Parathyroid adenoma (tissue), 2 donors: ENCODE measurements around the gene PKMYT1.
"Not testable (repeated sequence)": the region's sequence is repeated elsewhere in the genome, so short reads cannot be mapped to it uniquely, and the experiment has no call there.

ENCODE experiments used
- H2AFZ ChIP-seq: fragments of 300-600 bp; sonication (generic); one replicate; pipeline ENCODE4 v1.7.0; 2017; ENCODE audit warnings: antibody characterized with exemption, mild to moderate bottlenecking
- H3K27ac ChIP-seq: fragments of 300-600 bp; sonication (generic); one replicate; pipeline ENCODE4 v1.7.0; 2017
- H3K27me3 ChIP-seq: fragments of 300-600 bp; sonication (generic); one replicate; pipeline ENCODE4 v1.7.0; 2017; ENCODE audit warnings: low read length; ENCODE audit not compliant: control insufficient read depth, insufficient read depth
- H3K36me3 ChIP-seq: fragments of 300-600 bp; sonication (generic); one replicate; pipeline ENCODE4 v1.7.0; 2017; ENCODE audit warnings: low read length; ENCODE audit not compliant: control insufficient read depth, insufficient read depth
- H3K4me1 ChIP-seq: fragments of 300-600 bp; sonication (generic); one replicate; pipeline ENCODE4 v1.7.0; 2017; ENCODE audit warnings: control low read depth
- H3K4me2 ChIP-seq: fragments of 300-600 bp; sonication (generic); one replicate; pipeline ENCODE4 v1.7.0; 2017; ENCODE audit warnings: low read length
- H3K4me3 ChIP-seq: fragments of 300-600 bp; sonication (generic); one replicate; pipeline ENCODE4 v1.7.0; 2017; ENCODE audit warnings: low read depth, low read length
- H3K79me2 ChIP-seq: fragments of 300-600 bp; sonication (generic); one replicate; pipeline ENCODE4 v1.7.0; 2017; ENCODE audit warnings: control low read depth
- H3K9ac ChIP-seq: fragments of 300-600 bp; sonication (generic); one replicate; pipeline ENCODE4 v1.7.0; 2017; ENCODE audit warnings: mild to moderate bottlenecking
- H3K9me3 ChIP-seq: fragments of 300-600 bp; sonication (generic); one replicate; pipeline ENCODE4 v1.7.0; 2017; ENCODE audit warnings: low read length; ENCODE audit not compliant: control insufficient read depth
- CTCF ChIP-seq: fragments of 300-600 bp; sonication (generic); IDR thresholded peaks from one replicate; pipeline ENCODE4 v1.7.0; 2017; ENCODE audit warnings: antibody characterized with exemption, mild to moderate bottlenecking
- donor health status: primary hyperparathyroidism.

The PKMYT1 gene

GRCh38 chr16:2934450-2934849, 45.8 kb downstream of the PKMYT1 start:
- no peak overlapping the region for H2AFZ ChIP-seq
- H3K27me3 ChIP-seq: no peaks in the 10 kb centered on the region
- H3K4me1 ChIP-seq: no peaks in the 10 kb centered on the region
- no peaks in the 10 kb centered on the region for H3K9me3 ChIP-seq
- H3K79me2 ChIP-seq: peaks cover 21% of the 10 kb centered on the region
- H3K4me2 ChIP-seq: no peak overlapping the region
- H3K27ac ChIP-seq: no peak overlapping the region
- no peaks in the 10 kb centered on the region for H3K36me3 ChIP-seq
- no peak overlapping the region for H3K9ac ChIP-seq
- H3K4me3 ChIP-seq: no peak overlapping the region
- TF ChIP-seq CTCF: no peak

- H3K4me1 ChIP-seq: no peaks in the 10 kb centered on the region
- peaks cover 28% of the 10 kb centered on the region for H3K79me2 ChIP-seq
- H3K9ac ChIP-seq: no peak overlapping the region
- no peak for TF ChIP-seq CTCF
- no peak overlapping the region for H3K27ac ChIP-seq
- H3K4me3 ChIP-seq: no peak overlapping the region
- no peaks in the 10 kb centered on the region for H3K36me3 ChIP-seq
- no peak overlapping the region for H2AFZ ChIP-seq
- no peak overlapping the region for H3K4me2 ChIP-seq
- H3K27me3 ChIP-seq: no peaks in the 10 kb centered on the region
- H3K9me3 ChIP-seq: no peaks in the 10 kb centered on the region
These were observed 46.5 kb downstream of the PKMYT1 start for GRCh38 chr16:2933701-2934100.

- no peak overlapping the region for H3K4me3 ChIP-seq
- H3K4me1 ChIP-seq: no peaks in the 10 kb centered on the region
- peaks cover 30% of the 10 kb centered on the region for H3K79me2 ChIP-seq
- H3K36me3 ChIP-seq: no peaks in the 10 kb centered on the region
- H3K27ac ChIP-seq: no peak overlapping the region
- H3K9me3 ChIP-seq: no peaks in the 10 kb centered on the region
- no peak overlapping the region for H3K9ac ChIP-seq
- H2AFZ ChIP-seq: no peak overlapping the region
- no peak overlapping the region for H3K4me2 ChIP-seq
- H3K27me3 ChIP-seq: no peaks in the 10 kb centered on the region
- TF ChIP-seq CTCF: no peak
These were observed 47.1 kb downstream of the PKMYT1 start for GRCh38 chr16:2933136-2933535.

GRCh38 chr16:2931231-2931914, 48.9 kb downstream of the PKMYT1 start:
- not testable (repeated sequence) for H3K4me1 ChIP-seq, H3K36me3 ChIP-seq

GRCh38 chr16:2930236-2930635, 50.0 kb downstream of the PKMYT1 start:
- Histone ChIP-seq H3K27me3 (no peaks in the 10 kb centered on the region), H3K4me1 (no peaks in the 10 kb centered on the region), H3K9ac (no peak overlapping the region), H3K4me3 (no peak overlapping the region), H3K4me2 (no peak overlapping the region), H3K9me3 (no peaks in the 10 kb centered on the region), H3K79me2 (peaks cover 38% of the 10 kb centered on the region), H2AFZ (no peak overlapping the region), H3K27ac (no peak overlapping the region), H3K36me3 (no peaks in the 10 kb centered on the region)
- TF ChIP-seq CTCF: no peak

More at GRCh38 chr16:2931231-2931914, 48.9 kb downstream of the PKMYT1 start:
- H3K27me3 ChIP-seq, H3K4me2 ChIP-seq, H3K27ac ChIP-seq, H2AFZ ChIP-seq, H3K9ac ChIP-seq, H3K9me3 ChIP-seq, H3K4me3 ChIP-seq: not testable (repeated sequence)
- H3K79me2 ChIP-seq: peaks cover 38% of the 10 kb centered on the region
